DND-41 (cell line): ENCODE measurements around the gene PITHD1.

Source experiments
- EZH2 ChIP-seq: IDR thresholded peaks from 3 replicates; pipeline ENCODE4 v1.6.1; 2012; ENCODE audit warnings: borderline replicate concordance, low read depth, mild to moderate bottlenecking, moderate library complexity, low read length, inconsistent platforms; ENCODE audit not compliant: severe bottlenecking
- TF ChIP-seq, protein P1 (sequence below): IDR thresholded peaks from 2 replicates; pipeline ENCODE4 v1.5.1; 2012; ENCODE audit warnings: borderline replicate concordance, low read length, moderate library complexity, mild to moderate bottlenecking; ENCODE audit not compliant: poor library complexity, severe bottlenecking; ENCODE audit errors: extremely low read depth

DNA sequence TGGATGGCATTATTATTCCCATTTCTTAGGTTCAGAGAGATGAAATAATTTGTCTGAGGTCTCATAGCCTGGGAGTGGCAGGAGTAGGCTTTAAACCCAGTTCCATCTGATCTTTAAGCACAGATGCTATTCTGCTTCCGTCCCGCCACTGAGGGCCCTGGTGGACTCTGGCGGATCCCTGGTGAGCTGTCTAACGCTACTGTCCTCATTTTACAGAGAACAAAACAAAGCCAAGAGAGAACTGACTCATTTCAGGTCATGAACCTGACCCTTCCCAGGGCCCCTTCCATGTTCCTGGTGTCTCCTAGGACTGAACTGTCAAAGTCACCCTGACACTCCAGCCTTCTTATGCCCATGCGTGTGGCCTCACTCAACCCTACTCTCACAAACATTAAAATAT is 25.5 kb downstream of the PITHD1 start:
- TF ChIP-seq, protein P1, sequence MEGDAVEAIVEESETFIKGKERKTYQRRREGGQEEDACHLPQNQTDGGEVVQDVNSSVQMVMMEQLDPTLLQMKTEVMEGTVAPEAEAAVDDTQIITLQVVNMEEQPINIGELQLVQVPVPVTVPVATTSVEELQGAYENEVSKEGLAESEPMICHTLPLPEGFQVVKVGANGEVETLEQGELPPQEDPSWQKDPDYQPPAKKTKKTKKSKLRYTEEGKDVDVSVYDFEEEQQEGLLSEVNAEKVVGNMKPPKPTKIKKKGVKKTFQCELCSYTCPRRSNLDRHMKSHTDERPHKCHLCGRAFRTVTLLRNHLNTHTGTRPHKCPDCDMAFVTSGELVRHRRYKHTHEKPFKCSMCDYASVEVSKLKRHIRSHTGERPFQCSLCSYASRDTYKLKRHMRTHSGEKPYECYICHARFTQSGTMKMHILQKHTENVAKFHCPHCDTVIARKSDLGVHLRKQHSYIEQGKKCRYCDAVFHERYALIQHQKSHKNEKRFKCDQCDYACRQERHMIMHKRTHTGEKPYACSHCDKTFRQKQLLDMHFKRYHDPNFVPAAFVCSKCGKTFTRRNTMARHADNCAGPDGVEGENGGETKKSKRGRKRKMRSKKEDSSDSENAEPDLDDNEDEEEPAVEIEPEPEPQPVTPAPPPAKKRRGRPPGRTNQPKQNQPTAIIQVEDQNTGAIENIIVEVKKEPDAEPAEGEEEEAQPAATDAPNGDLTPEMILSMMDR = no peak
- TF ChIP-seq EZH2 = no peak
